SHP77 treated with DMSO at 0.1 percent for 48 hours (cell line): ENCODE results near the gene TNFAIP2.
A peak's percentile ranks its signal among the peaks of the same experiment; 100 is the strongest.
"Not testable (repeated sequence)": the region's sequence is repeated elsewhere in the genome, so short reads cannot be mapped to it uniquely, and the experiment has no call there.

Source experiments
- DNase-seq: peaks from one replicate; lab custom pipeline; 2025; lab: John Stamatoyannopoulos, UW

Gene TNFAIP2

DNA sequence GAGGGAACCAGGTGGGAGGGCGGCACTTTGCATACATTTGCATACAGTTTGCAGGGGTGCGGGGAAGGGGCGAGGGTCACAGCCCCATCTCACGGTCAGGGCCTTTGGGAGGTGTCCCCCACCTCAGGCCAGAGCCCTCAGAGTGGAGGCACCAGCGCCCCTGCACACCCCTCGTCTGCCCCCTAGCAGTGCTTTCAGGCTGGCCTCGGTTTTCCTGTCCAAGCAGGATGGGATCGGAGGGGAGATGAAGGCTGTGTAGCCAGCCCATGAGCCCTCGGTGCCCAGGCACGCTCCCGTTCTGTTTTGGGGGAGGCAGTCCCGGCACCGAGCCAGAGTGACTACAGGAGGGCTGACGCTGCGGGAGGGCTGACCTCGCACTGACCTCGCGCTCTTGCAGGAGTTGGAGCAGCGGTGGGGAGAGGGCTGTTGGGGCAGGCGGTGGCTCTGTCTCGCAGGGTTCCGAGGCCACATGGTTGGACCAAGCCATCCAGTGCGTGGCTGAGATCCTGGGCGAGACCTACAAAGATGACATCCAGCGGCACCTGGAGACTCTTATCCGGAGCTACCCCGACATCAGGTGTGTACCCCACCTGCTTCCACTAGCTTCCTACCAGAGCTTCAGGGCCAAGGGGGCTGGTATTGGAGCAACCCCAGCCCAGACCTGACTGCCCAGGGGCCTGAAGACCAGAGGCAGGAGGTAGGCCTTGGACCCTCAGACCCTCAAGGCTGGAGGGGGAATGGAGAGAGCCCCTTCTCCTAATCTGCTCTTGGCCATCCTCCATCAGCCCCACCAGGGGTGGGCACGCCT lies 15.1 kb upstream of the TNFAIP2 start:
- DNase-seq: no peak

- DNase-seq: no peak
Measured at GRCh38 chr14:103108749-103109207, 14.5 kb upstream of the TNFAIP2 start.

GRCh38 chr14:103109535-103110441 lies 13.5 kb upstream of the TNFAIP2 start:
- DNase-seq: no peak

- no peak for DNase-seq
Measured at GRCh38 chr14:103110681-103111231, 12.5 kb upstream of the TNFAIP2 start.

GRCh38 chr14:103111232-103111868 lies 11.9 kb upstream of the TNFAIP2 start:
- no peak for DNase-seq

- no peak for DNase-seq
Measured at GRCh38 chr14:103112400-103113243, 10.6 kb upstream of the TNFAIP2 start.

DNA sequence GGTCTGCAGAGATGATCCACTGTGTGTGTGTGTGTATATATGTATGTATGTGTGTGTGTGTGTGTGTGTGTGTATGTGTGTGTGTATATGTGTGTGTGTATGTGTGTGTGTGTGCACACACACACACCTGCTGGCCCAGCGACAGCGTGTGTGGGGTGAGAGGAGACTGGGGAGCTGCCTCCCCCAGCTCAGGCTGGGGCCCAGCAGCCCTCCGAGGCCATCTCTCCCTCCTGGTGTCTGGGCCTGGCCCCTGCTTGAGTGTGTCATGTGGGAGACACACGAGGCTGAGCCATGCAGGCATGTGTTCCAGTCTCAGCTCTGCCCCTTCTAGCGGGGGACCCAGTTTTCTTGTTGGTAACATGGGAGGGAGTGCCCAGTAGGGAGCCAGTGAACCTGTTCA lies 10.0 kb upstream of the TNFAIP2 start:
- DNase-seq: no peak

- DNase-seq: no peak
Measured at GRCh38 chr14:103113774-103114173, 9.5 kb upstream of the TNFAIP2 start.

DNA sequence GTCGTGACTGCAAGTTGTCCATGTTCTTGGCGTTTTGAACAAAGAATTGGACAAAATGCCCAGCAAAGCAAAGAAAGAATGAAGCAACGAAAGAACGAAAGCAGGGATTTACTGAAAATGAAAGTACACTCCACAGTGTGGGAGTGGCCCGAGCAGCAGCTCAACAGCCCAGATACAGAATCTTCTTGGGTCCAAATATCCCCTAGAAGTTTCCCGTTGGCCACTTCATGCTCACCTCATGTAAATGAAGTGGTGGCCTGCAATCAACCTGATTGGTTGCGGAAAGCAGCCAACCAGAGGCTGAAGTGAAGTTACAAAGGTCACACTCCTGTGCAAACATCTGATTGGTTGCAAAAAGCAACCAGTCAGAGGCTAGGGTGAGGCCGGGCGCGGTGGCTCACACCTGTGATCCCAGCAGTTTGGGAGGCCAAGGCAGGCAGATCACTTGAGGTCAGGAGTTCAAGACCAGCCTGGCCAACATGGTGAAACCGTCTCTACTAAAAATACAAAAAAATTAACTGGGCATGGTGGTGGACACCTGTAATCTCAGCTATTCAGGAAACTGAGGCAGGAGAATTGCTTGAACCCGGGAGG lies 8.1 kb upstream of the TNFAIP2 start:
- not testable (repeated sequence) for DNase-seq

GRCh38 chr14:103115845-103116572 lies 7.3 kb upstream of the TNFAIP2 start:
- no peak for DNase-seq

- no peak for DNase-seq
Measured at GRCh38 chr14:103116636-103117035, 6.6 kb upstream of the TNFAIP2 start.

- not testable (repeated sequence) for DNase-seq
Measured at GRCh38 chr14:103117499-103117898, 5.8 kb upstream of the TNFAIP2 start.

DNA sequence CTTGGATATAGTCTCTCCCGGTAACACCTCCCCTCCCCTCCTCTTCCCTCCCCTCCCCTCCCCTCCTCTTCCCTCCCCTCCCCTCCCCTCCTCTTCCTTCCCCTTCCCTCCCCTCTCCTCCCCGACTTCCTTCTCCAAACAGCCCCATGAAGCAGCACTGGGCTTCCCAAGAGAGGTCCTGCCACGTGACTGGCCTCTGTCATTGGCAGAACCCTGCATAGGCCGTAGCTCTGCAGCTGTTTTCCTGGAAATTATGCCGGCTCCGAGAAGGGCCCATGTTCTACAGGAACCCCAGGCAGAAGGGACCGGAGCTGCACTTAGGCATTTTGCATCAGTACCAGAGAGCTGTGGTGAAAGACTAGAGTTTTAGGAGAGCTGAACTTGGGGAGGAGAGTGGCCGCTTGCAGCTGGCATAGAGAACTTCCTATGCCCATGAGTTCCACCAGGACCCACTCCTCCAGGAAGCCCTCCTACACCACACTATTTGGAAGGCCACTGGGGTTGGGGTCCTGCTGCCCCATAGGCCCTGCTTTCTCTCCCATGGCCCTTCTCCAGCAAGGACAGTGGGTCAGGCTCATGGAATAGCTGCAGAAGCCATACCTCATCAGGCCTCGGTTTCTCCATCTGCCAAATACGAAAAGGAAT lies 5.1 kb upstream of the TNFAIP2 start:
- peak; percentile 29 for DNase-seq

- DNase-seq: no peak
Measured at GRCh38 chr14:103118663-103119404, 4.4 kb upstream of the TNFAIP2 start.

- not testable (repeated sequence) for DNase-seq
Measured at GRCh38 chr14:103119527-103119926, 3.7 kb upstream of the TNFAIP2 start.

DNA sequence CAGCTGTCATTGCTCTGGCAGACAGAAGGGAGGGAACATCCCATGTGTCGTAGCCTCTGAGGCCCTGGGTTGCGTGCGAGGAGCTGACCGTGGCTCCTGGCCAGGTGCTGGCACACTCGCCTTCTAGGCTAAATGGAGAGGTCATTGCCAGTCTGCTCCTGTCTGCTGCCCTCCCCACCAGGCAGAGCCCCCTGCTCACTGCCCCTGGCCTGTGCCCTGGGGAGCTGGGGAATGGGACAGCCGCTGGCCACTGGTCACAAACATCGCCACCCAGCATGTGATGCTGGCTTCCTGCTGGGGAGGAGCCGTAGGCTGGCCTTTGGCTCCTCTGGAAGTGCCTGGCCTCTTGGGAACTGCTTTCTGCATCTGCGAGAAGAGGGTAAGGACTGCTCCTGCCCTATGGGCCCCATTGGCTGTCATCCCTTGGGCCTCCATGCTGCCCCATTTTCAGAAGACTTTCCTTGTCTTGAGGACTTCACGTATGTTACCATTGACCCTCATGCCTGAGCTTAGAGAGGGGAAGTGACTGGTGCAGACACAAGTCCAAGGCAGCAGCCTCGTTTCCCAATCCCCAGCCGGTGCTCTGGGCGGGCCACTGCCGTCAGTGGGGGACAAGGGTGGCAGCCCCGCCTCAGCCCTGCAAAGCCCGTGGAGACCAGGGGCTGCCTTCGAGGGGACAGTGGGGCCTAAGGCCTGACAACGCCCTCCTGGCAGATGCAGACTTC lies 2.0 kb upstream of the TNFAIP2 start:
- DNase-seq: peak; percentile 79

GRCh38 chr14:103121846-103122584 lies 1.2 kb upstream of the TNFAIP2 start:
- DNase-seq: peak; percentile 90
